CD4-positive, alpha-beta T cell treated with Interleukin-17A for 1 hour (primary cell): Measurements from ENCODE around the gene UGT8.

Experiments
- DNase-seq: peaks from one replicate; pipeline ENCODE4 v3.0.0-alpha.2; 2020

UGT8 gene

DNA sequence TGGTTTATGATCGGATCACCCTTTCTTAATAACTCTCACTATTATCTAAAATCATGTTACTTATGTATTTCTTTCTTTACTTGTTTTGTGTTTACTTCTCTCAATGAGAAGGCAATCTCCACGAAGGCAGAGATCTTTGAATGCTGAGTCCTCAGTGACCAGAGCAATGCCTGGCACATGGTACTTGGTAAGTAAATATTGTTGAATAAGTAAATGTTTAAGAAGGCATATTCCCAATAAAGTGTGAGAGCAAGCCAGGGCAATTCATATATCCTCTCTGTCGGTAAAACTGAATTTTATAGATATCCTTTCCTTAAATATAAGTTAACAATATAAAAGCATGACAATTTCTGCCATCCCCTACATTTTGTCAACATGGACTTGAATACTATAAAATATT, 94.4 kb downstream of the UGT8 start:
- no peak for DNase-seq

GRCh38 chr4:114694770-114695169, 96.2 kb downstream of the UGT8 start:
- peak; percentile 27 for DNase-seq

GRCh38 chr4:114698231-114698630, 99.6 kb downstream of the UGT8 start:
- no peak for DNase-seq

- no peak for DNase-seq
Observed at GRCh38 chr4:114701491-114701890, 102.9 kb downstream of the UGT8 start.

- no peak for DNase-seq
Observed at GRCh38 chr4:114717432-114717831, 118.8 kb downstream of the UGT8 start.

DNA sequence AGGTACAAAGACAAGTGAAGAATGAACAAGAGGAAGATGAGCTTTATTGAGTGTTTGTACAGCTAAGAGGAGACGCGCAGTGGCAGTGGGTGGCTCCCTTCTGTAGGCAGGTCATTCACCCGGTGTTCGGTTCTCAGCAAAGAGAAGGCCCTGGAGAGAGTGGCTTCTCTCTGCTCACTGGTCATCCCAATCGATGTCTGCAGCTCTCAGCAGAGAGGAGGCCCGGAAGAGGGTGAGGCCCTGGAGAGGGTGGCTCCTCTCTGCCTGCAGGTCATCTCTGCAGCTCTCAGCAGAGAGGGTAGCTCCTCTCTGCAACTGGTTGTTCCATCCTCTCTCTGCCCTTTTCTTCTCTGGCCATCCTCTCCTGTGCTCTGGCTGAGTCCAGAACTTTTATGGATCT, 126.5 kb downstream of the UGT8 start:
- no peak for DNase-seq

GRCh38 chr4:114727461-114727860, 128.9 kb downstream of the UGT8 start:
- DNase-seq, result no peak
